GM19099 (cell line): ENCODE results near the gene MOAP1.

Source experiments
- POLR2A ChIP-seq: IDR thresholded peaks from 3 replicates; pipeline ENCODE4 v1.6.1; 2011; ENCODE audit warnings: low read depth; ENCODE audit not compliant: insufficient read length; ENCODE audit errors: extremely low read depth

MOAP1 gene

DNA sequence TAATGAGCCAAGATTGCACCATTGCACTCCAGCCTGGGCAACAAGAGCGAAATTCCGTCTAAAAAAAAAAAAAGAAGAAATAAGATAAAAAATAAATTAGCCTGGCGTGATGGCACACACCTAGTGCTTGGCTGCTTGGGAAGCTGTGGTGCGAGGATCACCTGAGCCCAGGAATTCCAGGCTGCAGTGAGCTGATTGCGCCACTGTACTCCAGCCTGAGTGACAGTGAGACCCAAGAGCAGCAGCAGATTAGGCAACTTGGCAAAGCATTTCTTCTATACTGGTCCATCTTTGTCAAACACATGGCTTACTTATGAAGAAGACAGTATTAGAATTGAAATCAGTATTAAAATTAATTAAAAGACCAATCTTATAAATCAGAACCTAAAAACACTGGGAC, 15.9 kb upstream of the MOAP1 start:
- no peak for TF ChIP-seq POLR2A

DNA sequence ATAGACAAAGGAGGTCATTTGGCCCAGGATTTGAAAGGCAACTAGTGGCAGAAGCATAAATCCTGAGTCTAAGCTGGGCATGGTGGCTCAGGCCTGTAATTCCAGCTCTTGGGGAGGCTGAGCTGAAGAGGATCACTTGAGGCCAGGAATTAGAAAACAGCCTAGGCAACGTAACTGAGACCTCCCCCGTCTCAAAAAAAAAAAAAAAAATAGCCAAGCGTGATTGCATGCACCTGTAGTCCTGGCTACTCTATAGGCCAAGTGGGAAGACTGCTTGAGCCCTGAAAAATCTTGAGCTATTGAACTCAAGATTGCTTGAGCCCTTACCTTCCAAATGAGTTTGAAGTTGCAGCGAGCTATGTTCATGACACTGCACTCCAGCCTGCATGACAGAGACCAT, 14.3 kb upstream of the MOAP1 start:
- no peak for TF ChIP-seq POLR2A

DNA sequence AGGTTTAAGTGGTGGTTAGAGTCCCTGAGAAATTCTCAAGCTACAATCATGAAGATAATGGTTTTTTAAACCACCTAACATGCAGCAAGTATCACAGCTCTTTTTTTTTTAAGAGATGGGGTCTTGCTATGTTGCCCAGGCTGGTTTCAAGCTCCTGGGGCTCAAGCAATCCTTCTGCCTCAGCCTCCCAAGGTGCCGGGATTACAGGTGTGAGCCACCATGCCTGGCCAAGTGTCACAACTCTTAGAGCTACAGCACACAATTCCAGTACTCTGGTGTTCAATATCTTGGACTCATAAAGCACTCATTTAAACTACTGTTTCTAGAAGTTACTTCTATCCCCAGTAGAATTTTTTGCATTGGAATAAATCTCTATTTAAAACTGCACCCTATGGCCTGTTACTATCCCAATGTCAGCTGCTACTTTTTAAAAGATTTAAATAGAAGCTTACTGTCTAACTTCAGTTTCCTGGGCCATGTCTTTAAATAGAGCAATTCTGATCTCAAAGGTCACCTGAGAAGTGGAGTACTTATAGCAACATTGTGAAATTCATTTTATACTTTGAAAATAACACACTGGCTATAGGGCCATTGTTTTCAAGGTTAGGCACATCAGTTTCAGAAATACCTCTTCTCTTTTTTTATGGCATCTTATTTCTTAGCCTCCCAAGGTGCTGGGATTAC, 10.8 kb upstream of the MOAP1 start:
- no peak for TF ChIP-seq POLR2A

DNA sequence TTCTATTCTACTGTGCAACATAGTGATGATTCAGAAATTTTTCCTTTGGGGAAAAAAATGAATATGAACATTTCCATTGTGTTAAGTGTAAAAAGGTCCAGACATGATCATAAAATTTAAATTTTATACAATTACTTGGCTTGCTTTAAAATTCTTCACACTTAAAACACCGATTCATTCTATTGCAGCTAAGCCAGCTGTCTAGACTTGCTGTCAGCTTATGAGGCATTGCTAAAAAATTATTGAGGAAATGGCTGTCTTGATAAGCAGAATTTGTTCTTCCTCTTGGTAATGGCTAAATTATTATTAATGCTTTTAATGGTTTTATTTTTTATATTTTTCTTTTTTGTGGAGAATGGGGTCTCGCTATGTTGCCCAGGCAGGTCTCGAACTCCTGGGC, 2.3 kb upstream of the MOAP1 start:
- no peak for TF ChIP-seq POLR2A

DNA sequence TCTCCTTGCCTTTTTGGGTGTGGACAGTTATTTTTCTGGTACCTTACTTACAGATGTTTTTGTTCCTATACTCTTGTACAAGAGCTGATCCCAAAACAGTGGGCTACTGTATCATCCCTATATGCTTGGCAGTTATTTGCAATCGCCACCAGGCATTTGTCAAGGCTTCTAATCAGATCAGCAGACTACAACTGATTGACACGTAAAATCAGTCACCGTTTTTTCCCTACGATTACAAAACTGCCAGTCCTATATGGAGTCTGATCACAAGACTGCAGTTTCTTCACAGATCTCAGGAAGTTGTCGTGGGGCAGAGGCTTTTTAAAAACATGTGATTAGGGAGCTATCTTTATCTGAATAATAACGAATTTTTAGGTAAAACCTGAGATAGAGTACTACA, 1.8 kb upstream of the MOAP1 start:
- TF ChIP-seq POLR2A, result no peak

DNA sequence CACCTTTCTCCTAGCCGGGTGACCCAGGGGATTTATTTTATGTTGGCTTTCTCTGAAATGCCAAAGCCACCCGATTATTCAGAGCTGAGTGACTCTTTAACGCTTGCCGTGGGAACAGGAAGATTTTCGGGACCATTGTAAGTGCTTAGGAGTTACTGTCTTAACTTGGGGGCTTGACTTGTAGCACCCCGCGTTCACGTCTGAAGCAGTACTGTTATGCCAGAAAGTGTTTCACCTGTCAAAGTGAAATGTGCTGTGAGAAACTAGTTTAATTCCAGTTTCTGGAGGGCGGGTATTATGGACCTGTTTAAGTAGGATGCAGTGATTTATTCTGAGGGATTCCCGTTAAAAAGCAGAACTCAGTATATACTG, 638 bp upstream of the MOAP1 start:
- TF ChIP-seq POLR2A, result no peak

DNA sequence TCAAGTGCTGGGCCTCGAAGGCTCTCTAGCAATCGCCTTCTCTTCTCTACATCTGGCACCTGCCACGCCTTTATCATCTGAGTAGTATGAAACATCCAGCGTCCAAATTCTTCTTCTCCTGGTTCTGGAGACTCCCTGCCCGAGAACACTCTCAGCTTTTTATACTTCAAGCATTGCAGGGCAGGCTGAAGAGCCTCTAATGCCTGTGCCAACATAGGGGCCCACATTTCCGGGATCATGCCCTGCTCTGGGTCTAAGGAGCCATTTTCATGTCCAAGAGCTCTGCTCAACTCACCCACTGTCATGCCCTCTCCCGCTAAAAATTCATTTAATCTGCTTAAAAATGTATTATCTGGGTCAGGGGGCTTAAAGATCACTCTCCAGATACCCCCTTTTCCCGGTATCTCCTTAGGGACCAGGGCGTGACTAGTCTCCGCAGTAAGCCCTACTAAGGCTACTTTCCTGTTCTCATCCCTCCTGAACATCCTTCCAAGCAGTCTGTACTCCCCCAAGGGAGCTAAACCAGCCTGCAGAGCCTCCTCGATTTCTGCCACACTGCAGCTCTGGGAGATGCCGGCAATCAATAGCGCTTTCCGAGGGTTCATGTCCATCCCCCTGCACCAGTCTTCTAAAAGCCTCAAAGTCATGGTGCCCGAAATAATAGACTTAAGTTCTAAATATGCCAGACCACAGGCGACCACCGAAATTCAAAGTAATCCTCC, 940 bp downstream of the MOAP1 start:
- no peak for TF ChIP-seq POLR2A

DNA sequence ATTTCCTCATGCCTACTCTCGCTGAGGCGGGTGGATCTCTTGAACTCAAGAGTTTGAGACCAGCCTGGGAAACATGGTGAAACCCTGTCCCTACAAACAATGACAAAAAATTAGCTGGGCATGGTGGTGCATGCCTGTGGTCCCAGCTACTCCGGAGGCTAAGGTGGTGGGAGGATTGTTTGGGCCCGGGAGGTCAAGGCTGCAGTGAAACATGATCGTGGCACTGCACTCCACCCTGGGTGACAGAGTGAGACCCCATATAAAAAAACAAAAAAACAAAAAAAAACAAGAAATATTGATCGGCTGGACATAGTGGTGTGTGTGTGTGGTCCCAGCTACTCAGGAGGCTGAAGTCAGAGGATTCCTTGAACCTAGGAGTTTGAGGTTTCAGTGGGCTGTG, 9.2 kb downstream of the MOAP1 start:
- no peak for TF ChIP-seq POLR2A

DNA sequence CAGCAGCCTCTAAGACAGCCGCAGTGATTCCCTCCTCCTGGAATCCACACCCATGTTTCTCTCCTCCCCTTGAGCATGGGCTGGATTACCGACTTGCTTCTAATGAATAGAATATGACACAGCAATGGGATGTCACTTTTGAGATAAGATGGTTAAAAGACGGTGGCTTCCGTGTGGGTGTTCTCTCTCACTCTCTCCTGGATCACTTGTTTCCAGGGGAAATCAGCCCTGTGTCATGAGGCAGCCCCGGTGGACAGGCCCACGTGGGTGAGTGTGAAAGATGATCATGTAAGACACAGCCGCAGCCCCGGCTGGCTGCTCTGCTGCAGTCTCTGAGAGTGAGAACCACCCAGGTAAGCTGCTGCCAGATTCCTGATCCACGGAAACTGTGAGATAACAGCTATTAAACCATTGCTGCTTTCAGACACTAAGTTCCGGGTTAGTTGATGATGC, 10.7 kb downstream of the MOAP1 start:
- no peak for TF ChIP-seq POLR2A

DNA sequence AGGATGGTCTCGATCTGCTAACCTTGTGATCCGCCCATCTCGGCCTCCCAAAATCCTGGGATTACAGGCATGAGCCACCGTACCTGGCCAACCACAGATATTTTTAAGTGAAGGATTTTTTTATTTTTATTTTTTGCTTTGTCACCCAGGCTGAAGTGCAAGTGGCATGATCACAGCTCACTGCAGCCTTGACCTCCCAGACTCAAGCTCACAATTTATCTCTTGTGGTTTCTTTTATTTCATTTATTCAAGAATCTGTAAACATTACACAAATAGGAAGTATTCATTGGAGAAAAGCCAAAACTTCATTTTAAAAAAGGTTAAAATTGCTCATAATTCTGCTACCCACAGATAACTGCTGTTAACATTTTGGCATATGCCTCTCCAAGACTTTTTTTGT, 13.3 kb downstream of the MOAP1 start:
- no peak for TF ChIP-seq POLR2A

DNA sequence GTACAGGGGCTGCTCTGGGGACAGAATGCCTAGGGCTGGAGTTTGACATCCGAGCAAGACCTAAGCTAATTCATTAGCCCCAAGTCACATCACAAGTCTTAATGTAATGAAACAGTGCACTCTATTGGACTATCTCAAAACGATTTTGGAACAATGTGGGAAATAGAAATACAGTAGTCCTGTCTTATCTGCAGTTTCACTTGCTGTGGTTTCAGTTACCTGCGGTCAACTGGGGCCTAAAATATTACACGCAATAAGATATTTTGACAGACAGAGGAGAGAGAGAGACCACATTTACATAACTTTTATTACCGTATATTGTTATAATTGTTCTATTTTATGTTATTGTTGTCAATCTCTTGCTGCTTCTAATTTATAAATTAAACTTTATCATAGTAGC, 21.1 kb downstream of the MOAP1 start:
- TF ChIP-seq POLR2A, result no peak

DNA sequence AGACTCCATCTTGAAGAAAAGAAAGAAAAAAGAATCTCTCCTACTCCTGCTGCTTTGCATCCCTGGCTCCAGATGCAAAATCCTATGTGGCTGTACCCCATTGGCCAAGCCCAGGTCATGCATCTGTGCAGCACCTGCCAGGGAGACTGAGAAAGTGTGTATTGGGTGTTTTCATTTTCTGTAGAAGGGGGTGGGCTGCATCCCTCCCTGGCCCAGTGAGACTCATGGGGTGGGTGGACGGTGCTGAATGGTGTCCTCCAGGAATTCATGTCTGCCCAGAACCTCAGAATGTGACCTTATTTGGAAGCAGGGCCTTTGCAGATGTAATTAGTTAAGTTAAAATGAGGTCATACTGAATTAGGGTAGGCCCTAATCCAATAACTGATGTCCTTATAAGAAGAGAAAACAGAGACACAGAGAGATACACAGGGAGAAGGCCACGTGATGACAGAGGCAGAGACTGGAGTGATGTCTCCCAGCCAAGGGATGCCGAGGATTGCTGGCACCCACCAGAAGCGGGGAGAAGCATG, 23.2 kb downstream of the MOAP1 start:
- TF ChIP-seq POLR2A, result no peak

DNA sequence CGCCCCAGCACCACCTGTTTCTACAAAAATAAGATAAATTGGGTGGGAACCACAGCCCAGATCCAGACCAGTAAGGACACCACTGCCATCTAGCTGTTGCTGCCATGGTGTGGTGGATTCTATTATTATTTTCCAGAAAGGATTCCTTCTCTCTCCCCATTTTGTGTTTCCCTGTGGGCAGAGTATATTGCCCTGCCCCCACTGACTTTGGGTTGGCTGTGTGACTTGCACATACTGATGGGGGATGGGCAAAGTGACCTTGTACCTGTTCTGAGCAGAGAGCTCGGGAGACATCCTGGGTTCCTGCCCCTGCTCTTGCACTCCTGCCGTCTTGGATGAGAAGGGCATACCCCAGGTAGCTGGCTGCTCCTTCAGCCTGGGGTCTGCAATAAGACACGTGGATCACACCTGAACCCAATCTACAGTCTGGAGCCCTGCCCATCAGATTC, 24.3 kb downstream of the MOAP1 start:
- TF ChIP-seq POLR2A, result no peak

DNA sequence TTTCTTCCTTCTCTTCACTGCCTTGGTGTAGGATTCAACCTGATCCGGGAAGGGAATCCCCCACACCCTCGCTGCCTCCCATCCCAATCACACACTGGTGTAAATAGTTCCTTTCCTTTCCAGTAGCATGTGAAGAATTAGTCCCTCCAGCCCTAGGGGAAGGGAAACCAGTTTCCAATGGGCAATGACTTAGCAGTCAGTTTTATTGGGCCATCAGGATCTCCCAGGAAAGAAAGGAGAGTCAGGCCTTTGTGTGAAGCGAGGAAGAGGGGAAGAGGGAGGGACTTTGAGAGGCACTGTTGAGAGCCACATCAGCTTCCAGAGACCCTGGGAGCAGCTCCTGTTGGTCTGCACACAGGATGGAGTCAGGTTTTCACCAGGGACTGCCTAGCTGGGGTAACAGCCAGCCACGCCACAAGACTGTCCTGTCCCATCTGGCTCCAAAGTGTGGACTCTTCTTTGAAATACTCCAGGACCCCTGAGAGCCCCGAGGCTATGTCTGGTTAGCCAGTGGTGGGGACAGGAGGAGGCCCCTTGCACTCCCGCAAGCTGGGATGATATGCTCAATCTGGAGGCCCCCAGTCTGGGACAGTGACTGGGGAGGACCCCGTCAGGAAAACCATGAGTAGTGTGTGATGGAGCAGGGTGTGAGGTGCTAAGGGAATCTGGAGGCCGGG, 27.9 kb downstream of the MOAP1 start:
- no peak for TF ChIP-seq POLR2A

DNA sequence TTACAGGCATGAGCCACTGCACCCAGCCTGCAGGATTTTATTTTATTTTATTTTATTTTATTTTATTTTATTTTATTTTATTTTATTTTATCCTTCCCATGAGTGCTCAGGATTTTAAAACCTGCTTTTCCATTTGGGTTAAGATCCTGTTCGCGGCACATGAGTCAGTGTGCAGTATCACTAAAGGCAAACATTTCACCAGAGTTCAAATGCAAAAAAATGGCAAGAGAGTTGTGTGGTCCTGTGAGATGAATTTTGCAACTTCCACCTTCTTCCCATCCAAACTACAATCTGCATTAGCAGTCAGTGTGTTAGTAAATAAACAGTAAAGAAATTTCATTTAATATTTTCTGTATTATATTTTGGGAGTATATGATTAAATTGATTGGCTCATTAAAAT, 29.0 kb downstream of the MOAP1 start:
- TF ChIP-seq POLR2A, result no peak

DNA sequence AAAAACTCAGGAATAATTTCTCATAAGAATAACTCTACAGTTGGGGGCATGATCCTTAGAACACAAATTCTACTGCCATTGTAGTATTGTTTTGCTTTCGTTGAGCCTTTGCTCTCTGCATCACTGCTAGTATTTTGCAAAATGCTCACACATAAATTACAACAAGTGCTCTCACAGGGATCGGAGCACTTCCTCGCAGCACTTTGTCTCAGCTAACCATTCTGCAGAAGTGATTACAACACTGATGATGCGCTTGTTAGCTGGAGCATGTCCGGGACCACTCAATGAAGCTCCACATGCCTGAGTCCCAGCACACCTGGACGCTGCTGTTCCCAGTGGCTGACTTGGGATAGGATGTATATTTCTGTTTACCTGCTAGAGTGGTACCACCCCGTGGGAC, 31.6 kb downstream of the MOAP1 start:
- no peak for TF ChIP-seq POLR2A
